MM.1S (cell line): ENCODE measurements around the gene PTCH2.

Source experiments
- EZH2phosphoT487 ChIP-seq: fragments of 300-600 bp; sonication (generic); IDR thresholded peaks from 2 replicates; pipeline ENCODE4 v1.6.1; 2018; ENCODE audit warnings: antibody characterized with exemption, low read length
- TF ChIP-seq, protein P1 (sequence below): fragments of 300-600 bp; sonication (generic); IDR thresholded peaks from 2 replicates; pipeline ENCODE4 v1.5.1; 2016; ENCODE audit warnings: antibody characterized with exemption, low read length, mixed read lengths

DNA sequence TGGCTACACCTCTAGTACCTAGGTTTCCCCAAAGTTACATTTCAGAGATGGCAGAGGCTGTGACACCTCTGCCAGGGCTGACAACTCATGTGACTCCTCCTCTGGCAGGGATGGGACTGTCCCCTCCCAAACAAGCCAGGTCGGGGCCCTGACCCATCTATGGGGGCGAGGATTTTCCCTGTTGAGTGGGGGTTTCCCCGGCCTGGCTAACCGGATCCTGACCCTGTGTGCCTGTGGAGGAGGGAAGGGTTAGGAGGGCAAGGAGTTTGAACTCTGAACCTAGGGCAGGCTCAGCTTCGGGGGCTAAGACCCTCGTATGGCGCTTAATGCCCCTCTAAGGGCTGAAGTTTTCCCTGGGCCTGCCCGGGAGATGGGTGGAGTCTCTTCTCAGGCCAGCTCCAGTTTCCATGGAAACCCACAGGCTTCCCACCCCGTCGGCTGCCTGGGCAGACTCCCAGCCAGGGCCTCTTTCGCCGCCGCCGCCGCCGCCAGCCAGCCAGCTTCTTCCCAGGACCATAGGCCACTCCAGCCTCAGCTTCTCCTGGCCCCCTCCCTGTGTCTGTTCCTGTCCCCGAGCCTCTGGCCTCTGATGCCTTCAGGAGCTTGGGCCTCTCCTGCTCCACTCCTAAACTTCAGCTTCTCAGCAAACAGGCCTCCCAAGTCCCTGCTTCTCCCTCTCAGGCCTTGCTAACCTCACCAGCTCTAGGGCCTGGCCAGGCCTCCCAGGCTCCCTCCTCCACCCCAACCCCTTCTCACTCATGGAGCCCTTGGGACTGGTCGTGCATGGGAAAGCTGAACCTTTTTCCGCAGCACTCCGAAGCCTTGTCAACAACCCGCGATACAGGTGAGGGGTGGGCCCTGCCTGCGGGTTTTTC, 34.8 kb downstream of the PTCH2 start, which contains the start of gene BTBD19:
- TF ChIP-seq, protein P1, sequence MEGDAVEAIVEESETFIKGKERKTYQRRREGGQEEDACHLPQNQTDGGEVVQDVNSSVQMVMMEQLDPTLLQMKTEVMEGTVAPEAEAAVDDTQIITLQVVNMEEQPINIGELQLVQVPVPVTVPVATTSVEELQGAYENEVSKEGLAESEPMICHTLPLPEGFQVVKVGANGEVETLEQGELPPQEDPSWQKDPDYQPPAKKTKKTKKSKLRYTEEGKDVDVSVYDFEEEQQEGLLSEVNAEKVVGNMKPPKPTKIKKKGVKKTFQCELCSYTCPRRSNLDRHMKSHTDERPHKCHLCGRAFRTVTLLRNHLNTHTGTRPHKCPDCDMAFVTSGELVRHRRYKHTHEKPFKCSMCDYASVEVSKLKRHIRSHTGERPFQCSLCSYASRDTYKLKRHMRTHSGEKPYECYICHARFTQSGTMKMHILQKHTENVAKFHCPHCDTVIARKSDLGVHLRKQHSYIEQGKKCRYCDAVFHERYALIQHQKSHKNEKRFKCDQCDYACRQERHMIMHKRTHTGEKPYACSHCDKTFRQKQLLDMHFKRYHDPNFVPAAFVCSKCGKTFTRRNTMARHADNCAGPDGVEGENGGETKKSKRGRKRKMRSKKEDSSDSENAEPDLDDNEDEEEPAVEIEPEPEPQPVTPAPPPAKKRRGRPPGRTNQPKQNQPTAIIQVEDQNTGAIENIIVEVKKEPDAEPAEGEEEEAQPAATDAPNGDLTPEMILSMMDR: no peak
- no peak for TF ChIP-seq EZH2phosphoT487
